ENCODE measurements around the gene ZNF30.

ZNF30 gene

DNA sequence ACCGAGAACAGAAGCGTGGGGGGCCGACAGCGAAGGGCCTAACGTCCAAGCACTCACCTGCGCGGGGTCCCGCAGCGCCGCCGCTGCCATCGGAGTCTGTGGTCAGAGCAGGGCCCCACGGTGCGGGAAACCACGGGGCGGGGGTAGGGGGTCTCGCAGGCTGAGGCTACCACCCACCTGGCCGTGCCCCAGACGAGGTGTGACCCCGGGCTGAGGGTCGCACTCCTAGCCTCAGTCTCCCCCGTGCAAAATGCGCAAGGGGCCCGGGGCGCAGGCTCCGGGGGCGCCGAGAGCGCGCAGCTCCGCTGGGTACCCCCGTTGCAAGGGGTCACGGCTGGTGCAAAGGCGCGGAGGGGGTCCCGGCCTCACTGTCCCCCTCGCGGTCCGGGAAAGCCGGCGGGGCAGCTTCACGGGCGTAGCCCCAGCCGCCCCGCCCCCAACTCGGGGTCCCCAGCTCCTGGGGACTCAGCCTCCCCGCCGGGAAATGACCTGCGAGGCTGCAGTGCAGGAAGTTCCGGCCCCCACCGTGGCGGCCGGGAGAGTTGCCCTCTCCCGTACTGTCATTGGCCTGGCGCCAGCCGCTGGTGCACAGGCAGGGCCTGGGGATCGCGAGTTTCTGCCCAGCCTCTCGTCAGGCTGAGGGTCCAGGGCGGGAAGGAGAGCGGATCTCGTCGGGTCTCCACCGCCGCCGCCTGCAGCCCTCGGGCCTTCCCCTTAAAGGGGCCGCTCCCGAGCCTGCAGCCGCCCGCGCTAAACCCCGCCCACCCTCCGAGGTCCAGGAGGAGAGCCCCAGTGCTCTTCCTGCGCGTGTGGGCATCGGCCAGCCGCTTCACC, 37.1 kb downstream of the ZNF30 start, which contains the start of gene ZNF792 (continued):
- TF ChIP-seq ZBTB20 (tag by site-specific recombination; IDR thresholded peaks at IDR 0.05) (peak; percentile 93; the same call in 1 of the 2 replicates), ZNF404 (tag by site-specific recombination; IDR thresholded peaks at IDR 0.05) (no peak), ZNF132 (tag by site-specific recombination; IDR thresholded peaks at IDR 0.05; ENCODE audit: borderline replicate concordance) (no peak), ZNF10 (tag by site-specific recombination; IDR thresholded peaks at IDR 0.05) (peak; percentile 68; the same call in 1 of the 2 replicates), ZNF785 (tag by site-specific recombination; IDR thresholded peaks at IDR 0.05) (no peak), ZNF624 (tag by site-specific recombination; IDR thresholded peaks at IDR 0.05) (no peak), ZNF211 (tag by site-specific recombination; IDR thresholded peaks at IDR 0.05; ENCODE audit: low read depth) (no peak), ZSCAN30 (tag by site-specific recombination; IDR thresholded peaks at IDR 0.05) (peak; percentile 69), ZNF335 (tag by site-specific recombination; conservative IDR thresholded peaks at IDR 0.05) (peak; percentile 99), ZNF561 (tag by site-specific recombination; IDR thresholded peaks at IDR 0.05; ENCODE audit: borderline replicate concordance) (peak; percentile 94), ZNF2 (tag by site-specific recombination; IDR thresholded peaks at IDR 0.05) (peak; percentile 94), EGR2 (tag by site-specific recombination; IDR thresholded peaks at IDR 0.05; ENCODE audit: low read depth) (peak; percentile 71), ZNF837 (tag by site-specific recombination; IDR thresholded peaks at IDR 0.05) (peak; percentile 5; the same call in 1 of the 2 replicates), ZNF623 (tag by site-specific recombination; IDR thresholded peaks at IDR 0.05) (no peak; the same call in 1 of the 2 replicates), ZNF510 (tag by site-specific recombination; IDR thresholded peaks at IDR 0.05; ENCODE audit: insufficient replicate concordance) (no peak), ZBTB7A (tag by site-specific recombination; IDR thresholded peaks at IDR 0.05; ENCODE audit: low read depth) (peak; percentile 95; the same call in 1 of the 2 replicates), ZNF169 (tag by site-specific recombination; IDR thresholded peaks at IDR 0.05) (no peak), SETDB1 (IDR thresholded peaks at IDR 0.05; ENCODE audit: insufficient read length, low read length) (no peak), SCRT1 (tag by site-specific recombination; IDR thresholded peaks at IDR 0.05; ENCODE audit: borderline replicate concordance) (no peak), OVOL3 (tag by site-specific recombination; IDR thresholded peaks at IDR 0.05) (no peak), TRIM28 (IDR thresholded peaks at IDR 0.05; ENCODE audit: borderline replicate concordance, low read length) (no peak), ZNF747 (tag by site-specific recombination; IDR thresholded peaks at IDR 0.05) (no peak), ZNF530 (tag by site-specific recombination; IDR thresholded peaks at IDR 0.05; ENCODE audit: low read depth) (no peak), KLF7 (tag by site-specific recombination; IDR thresholded peaks at IDR 0.05; ENCODE audit: borderline replicate concordance) (peak; percentile 35; the same call in 1 of the 2 replicates), KLF8 (tag by site-specific recombination; IDR thresholded peaks at IDR 0.05) (peak; percentile 63), ZSCAN16 (tag by site-specific recombination; IDR thresholded peaks at IDR 0.05) (peak; percentile 25; the same call in 1 of the 2 replicates)
- TF ChIP-seq, protein P1, sequence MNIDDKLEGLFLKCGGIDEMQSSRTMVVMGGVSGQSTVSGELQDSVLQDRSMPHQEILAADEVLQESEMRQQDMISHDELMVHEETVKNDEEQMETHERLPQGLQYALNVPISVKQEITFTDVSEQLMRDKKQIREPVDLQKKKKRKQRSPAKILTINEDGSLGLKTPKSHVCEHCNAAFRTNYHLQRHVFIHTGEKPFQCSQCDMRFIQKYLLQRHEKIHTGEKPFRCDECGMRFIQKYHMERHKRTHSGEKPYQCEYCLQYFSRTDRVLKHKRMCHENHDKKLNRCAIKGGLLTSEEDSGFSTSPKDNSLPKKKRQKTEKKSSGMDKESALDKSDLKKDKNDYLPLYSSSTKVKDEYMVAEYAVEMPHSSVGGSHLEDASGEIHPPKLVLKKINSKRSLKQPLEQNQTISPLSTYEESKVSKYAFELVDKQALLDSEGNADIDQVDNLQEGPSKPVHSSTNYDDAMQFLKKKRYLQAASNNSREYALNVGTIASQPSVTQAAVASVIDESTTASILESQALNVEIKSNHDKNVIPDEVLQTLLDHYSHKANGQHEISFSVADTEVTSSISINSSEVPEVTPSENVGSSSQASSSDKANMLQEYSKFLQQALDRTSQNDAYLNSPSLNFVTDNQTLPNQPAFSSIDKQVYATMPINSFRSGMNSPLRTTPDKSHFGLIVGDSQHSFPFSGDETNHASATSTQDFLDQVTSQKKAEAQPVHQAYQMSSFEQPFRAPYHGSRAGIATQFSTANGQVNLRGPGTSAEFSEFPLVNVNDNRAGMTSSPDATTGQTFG (tag by site-specific recombination; IDR thresholded peaks at IDR 0.05; ENCODE audit: borderline replicate concordance), result 0 out of 2 replicates have a peak, but pooled peaks have one; percentile 53
- TF ChIP-seq, protein P2, sequence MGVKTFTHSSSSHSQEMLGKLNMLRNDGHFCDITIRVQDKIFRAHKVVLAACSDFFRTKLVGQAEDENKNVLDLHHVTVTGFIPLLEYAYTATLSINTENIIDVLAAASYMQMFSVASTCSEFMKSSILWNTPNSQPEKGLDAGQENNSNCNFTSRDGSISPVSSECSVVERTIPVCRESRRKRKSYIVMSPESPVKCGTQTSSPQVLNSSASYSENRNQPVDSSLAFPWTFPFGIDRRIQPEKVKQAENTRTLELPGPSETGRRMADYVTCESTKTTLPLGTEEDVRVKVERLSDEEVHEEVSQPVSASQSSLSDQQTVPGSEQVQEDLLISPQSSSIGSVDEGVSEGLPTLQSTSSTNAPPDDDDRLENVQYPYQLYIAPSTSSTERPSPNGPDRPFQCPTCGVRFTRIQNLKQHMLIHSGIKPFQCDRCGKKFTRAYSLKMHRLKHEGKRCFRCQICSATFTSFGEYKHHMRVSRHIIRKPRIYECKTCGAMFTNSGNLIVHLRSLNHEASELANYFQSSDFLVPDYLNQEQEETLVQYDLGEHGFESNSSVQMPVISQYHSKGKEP (tag by site-specific recombination; IDR thresholded peaks at IDR 0.05), result peak; percentile 12; the same call in 1 of the 2 replicates
- TF ChIP-seq, protein P3, sequence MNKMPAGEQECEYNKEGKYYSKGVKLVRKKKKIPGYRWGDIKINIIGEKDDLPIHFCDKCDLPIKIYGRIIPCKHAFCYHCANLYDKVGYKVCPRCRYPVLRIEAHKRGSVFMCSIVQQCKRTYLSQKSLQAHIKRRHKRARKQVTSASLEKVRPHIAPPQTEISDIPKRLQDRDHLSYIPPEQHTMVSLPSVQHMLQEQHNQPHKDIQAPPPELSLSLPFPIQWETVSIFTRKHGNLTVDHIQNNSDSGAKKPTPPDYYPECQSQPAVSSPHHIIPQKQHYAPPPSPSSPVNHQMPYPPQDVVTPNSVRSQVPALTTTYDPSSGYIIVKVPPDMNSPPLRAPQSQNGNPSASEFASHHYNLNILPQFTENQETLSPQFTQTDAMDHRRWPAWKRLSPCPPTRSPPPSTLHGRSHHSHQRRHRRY (tag by site-specific recombination; IDR thresholded peaks at IDR 0.05), result no peak
- TF ChIP-seq, protein P4, sequence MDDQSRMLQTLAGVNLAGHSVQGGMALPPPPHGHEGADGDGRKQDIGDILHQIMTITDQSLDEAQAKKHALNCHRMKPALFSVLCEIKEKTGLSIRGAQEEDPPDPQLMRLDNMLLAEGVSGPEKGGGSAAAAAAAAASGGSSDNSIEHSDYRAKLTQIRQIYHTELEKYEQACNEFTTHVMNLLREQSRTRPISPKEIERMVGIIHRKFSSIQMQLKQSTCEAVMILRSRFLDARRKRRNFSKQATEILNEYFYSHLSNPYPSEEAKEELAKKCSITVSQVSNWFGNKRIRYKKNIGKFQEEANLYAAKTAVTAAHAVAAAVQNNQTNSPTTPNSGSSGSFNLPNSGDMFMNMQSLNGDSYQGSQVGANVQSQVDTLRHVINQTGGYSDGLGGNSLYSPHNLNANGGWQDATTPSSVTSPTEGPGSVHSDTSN (CRISPR knock-in tag; IDR thresholded peaks at IDR 0.05), result 0 out of 2 replicates have a peak, but pooled peaks have one; percentile 39
- TF ChIP-seq, protein P5, sequence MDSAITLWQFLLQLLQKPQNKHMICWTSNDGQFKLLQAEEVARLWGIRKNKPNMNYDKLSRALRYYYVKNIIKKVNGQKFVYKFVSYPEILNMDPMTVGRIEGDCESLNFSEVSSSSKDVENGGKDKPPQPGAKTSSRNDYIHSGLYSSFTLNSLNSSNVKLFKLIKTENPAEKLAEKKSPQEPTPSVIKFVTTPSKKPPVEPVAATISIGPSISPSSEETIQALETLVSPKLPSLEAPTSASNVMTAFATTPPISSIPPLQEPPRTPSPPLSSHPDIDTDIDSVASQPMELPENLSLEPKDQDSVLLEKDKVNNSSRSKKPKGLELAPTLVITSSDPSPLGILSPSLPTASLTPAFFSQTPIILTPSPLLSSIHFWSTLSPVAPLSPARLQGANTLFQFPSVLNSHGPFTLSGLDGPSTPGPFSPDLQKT (IDR thresholded peaks at IDR 0.05; ENCODE audit: borderline replicate concordance, low read depth, low read length), result no peak
